DMS153 treated with DMSO at 0.1 percent for 48 hours (cell line): ENCODE results near the gene TMEM117.

Experiments
- DNase-seq: peaks from one replicate; lab custom pipeline; 2025; ENCODE audit not compliant: unreplicated experiment; lab: John Stamatoyannopoulos, UW

The TMEM117 gene

GRCh38 chr12:44088647-44089046 lies 252.8 kb downstream of the TMEM117 start:
- DNase-seq = no peak

GRCh38 chr12:44091948-44092606 lies 256.2 kb downstream of the TMEM117 start:
- no peak for DNase-seq

- no peak for DNase-seq
Measured at GRCh38 chr12:44098786-44099185, 262.9 kb downstream of the TMEM117 start.

- no peak for DNase-seq
Measured at GRCh38 chr12:44099486-44099885, 263.6 kb downstream of the TMEM117 start.

GRCh38 chr12:44100264-44100663 lies 264.4 kb downstream of the TMEM117 start:
- DNase-seq = no peak

GRCh38 chr12:44101475-44101874 lies 265.6 kb downstream of the TMEM117 start:
- DNase-seq = no peak

GRCh38 chr12:44114906-44115305 lies 279.0 kb downstream of the TMEM117 start:
- DNase-seq = no peak

GRCh38 chr12:44117337-44117736 lies 281.5 kb downstream of the TMEM117 start:
- DNase-seq = no peak

GRCh38 chr12:44118946-44119345 lies 283.1 kb downstream of the TMEM117 start:
- no peak for DNase-seq

- DNase-seq = no peak
Measured at GRCh38 chr12:44126806-44127205, 290.9 kb downstream of the TMEM117 start.

- DNase-seq = no peak
Measured at GRCh38 chr12:44127966-44128710, 292.3 kb downstream of the TMEM117 start.

- DNase-seq = no peak
Measured at GRCh38 chr12:44143175-44143574, 307.3 kb downstream of the TMEM117 start.

GRCh38 chr12:44148936-44149335 lies 313.1 kb downstream of the TMEM117 start:
- DNase-seq = no peak

GRCh38 chr12:44154128-44154527 lies 318.2 kb downstream of the TMEM117 start:
- no peak for DNase-seq

- DNase-seq = no peak
Measured at GRCh38 chr12:44155358-44155757, 319.5 kb downstream of the TMEM117 start.

- no peak for DNase-seq
Measured at GRCh38 chr12:44157359-44157758, 321.5 kb downstream of the TMEM117 start.

GRCh38 chr12:44158746-44159145 lies 322.9 kb downstream of the TMEM117 start:
- DNase-seq = no peak

GRCh38 chr12:44159216-44159615 lies 323.3 kb downstream of the TMEM117 start:
- DNase-seq = no peak

GRCh38 chr12:44159862-44160261 lies 324.0 kb downstream of the TMEM117 start:
- no peak for DNase-seq

GRCh38 chr12:44162961-44163360 lies 327.1 kb downstream of the TMEM117 start:
- no peak for DNase-seq

- no peak for DNase-seq
Measured at GRCh38 chr12:44174053-44174452, 338.2 kb downstream of the TMEM117 start.

- no peak for DNase-seq
Measured at GRCh38 chr12:44184499-44185206, 348.8 kb downstream of the TMEM117 start.
